Measurements from ENCODE around the gene CCNC. TPM values are rescaled to one million over a fixed set of nuclear protein-coding genes. Genes with fewer than 3 reads are reported as not detected.

Gene CCNC
- polyA plus RNA-seq, 1 donor from 2014 or later: 111 TPM

DNA sequence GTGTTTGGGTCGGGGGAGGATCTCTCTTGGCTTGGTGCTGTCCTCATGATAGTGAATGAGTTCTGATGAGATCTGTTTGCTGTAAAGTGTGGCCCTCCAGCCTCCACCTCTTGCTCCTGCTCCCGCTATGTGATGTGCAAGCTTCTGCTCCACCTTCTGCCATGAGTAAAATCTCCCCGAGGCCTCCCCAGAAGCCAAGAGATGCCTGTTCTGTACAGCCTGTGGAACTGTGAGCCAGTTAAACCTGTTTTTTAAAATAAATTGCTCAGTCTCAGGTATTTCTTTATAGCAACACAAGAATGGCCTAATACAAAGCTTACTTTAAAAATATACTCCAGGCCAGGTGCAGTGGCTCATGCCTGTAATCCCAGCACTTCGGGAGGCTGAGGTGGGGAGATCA, 11.3 kb upstream of the CCNC start:
- Histone ChIP-seq H3K4me2 (ENCODE audit: low read length) (no peak overlapping the region), H3K36me3 (ENCODE audit: insufficient read depth, low read length) (no peaks in the 10 kb centered on the region), H3K27me3 (ENCODE audit: insufficient read depth, low read depth, low read length) (peaks cover 16% of the 10 kb centered on the region), H3K79me2 (replicated peaks; ENCODE audit: insufficient read depth, low read length) (no peaks in the 10 kb centered on the region), H3K27ac (ENCODE audit: low read length) (no peak overlapping the region), H3K4me3 (ENCODE audit: low read length) (no peak overlapping the region), H3K9ac (ENCODE audit: low read length) (no peak overlapping the region), H4K20me1 (ENCODE audit: insufficient read depth) (no peaks in the 10 kb centered on the region), H2AFZ (ENCODE audit: low read depth, low read length) (no peak overlapping the region), H3K9me2 (ENCODE audit: insufficient read depth, low read length) (no peaks in the 10 kb centered on the region), H3F3A (ENCODE audit: insufficient read depth, low read length, poor library complexity, severe bottlenecking) (no peaks in the 10 kb centered on the region), H3K9me3 (ENCODE audit: low read length) (no peaks in the 10 kb centered on the region)
- TF ChIP-seq, protein P1, sequence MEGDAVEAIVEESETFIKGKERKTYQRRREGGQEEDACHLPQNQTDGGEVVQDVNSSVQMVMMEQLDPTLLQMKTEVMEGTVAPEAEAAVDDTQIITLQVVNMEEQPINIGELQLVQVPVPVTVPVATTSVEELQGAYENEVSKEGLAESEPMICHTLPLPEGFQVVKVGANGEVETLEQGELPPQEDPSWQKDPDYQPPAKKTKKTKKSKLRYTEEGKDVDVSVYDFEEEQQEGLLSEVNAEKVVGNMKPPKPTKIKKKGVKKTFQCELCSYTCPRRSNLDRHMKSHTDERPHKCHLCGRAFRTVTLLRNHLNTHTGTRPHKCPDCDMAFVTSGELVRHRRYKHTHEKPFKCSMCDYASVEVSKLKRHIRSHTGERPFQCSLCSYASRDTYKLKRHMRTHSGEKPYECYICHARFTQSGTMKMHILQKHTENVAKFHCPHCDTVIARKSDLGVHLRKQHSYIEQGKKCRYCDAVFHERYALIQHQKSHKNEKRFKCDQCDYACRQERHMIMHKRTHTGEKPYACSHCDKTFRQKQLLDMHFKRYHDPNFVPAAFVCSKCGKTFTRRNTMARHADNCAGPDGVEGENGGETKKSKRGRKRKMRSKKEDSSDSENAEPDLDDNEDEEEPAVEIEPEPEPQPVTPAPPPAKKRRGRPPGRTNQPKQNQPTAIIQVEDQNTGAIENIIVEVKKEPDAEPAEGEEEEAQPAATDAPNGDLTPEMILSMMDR (IDR thresholded peaks at IDR 0.05; ENCODE audit: poor library complexity, severe bottlenecking): no peak
- TF ChIP-seq RAD21 (conservative IDR thresholded peaks at IDR 0.05) (no peak), EP300 (conservative IDR thresholded peaks at IDR 0.05; ENCODE audit: poor library complexity, severe bottlenecking) (no peak), SMC3 (conservative IDR thresholded peaks at IDR 0.05; ENCODE audit: poor library complexity) (no peak), POLR2AphosphoS5 (IDR thresholded peaks at IDR 0.05) (no peak), EZH2 (IDR thresholded peaks at IDR 0.05; ENCODE audit: borderline replicate concordance, insufficient read depth, low read length, poor library complexity, severe bottlenecking) (no peak), MXI1 (conservative IDR thresholded peaks at IDR 0.05; ENCODE audit: poor library complexity, severe bottlenecking) (no peak), REST (IDR thresholded peaks at IDR 0.05; ENCODE audit: borderline replicate concordance) (no peak), TAF1 (IDR thresholded peaks at IDR 0.05; ENCODE audit: low read depth) (no peak)

DNA sequence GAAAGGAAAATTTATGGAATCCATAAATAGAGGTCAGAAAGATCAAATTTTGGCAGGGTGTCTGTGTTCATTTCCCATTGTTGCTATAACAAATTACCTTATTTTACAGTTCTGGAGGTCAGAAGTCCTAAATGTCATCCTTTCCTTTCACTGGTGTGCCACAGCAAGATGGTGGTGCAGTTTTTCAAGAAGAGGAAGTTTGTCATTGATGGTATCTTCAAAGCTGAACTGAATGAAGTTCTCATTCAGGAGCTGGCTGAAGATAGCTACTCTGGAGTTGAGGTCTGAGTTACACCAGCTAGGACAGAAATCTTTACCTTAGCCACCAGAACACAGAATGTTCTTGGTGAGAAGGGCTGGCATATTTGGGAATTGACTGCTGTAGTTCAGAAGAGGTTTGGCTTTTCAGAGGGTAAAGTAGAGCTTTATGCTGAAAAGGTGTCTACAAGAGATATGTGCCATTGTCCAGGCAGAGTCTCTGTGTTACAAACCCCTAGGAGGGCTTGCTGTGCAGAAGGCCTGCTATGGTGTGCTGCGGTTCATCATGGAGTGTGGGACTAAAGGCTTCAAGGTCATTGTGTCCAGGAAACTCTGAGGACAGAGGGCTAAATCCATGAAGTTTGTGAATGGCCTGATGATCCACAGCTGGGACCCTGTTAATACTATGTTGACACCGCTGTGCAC, 7.2 kb upstream of the CCNC start:
- Histone ChIP-seq H3K4me2 (ENCODE audit: low read length) (no peak overlapping the region), H3K27me3 (ENCODE audit: insufficient read depth, low read depth, low read length) (no peaks in the 10 kb centered on the region)
- TF ChIP-seq EZH2 (IDR thresholded peaks at IDR 0.05; ENCODE audit: borderline replicate concordance, insufficient read depth, low read length, poor library complexity, severe bottlenecking) (no peak), EP300 (conservative IDR thresholded peaks at IDR 0.05; ENCODE audit: poor library complexity, severe bottlenecking) (no peak), POLR2AphosphoS5 (IDR thresholded peaks at IDR 0.05) (no peak), SMC3 (conservative IDR thresholded peaks at IDR 0.05; ENCODE audit: poor library complexity) (no peak), RAD21 (conservative IDR thresholded peaks at IDR 0.05) (no peak)
- TF ChIP-seq, protein P1 (IDR thresholded peaks at IDR 0.05; ENCODE audit: poor library complexity, severe bottlenecking): no peak

More for the DNA sequence above, 7.2 kb upstream of the CCNC start:
- Histone ChIP-seq H3K4me3 (ENCODE audit: low read length) (no peak overlapping the region), H3F3A (ENCODE audit: insufficient read depth, low read length, poor library complexity, severe bottlenecking) (no peaks in the 10 kb centered on the region), H3K27ac (ENCODE audit: low read length) (no peak overlapping the region), H3K9me2 (ENCODE audit: insufficient read depth, low read length) (no peaks in the 10 kb centered on the region), H2AFZ (ENCODE audit: low read depth, low read length) (no peak overlapping the region), H3K9ac (ENCODE audit: low read length) (no peak overlapping the region), H3K36me3 (ENCODE audit: insufficient read depth, low read length) (no peaks in the 10 kb centered on the region), H3K9me3 (ENCODE audit: low read length) (no peaks in the 10 kb centered on the region), H4K20me1 (ENCODE audit: insufficient read depth) (no peaks in the 10 kb centered on the region), H3K79me2 (replicated peaks; ENCODE audit: insufficient read depth, low read length) (no peaks in the 10 kb centered on the region)

All from neural cell (in vitro differentiated cells).